Bronchial epithelial cell (primary cell): ENCODE measurements around the gene UGT3A2. TPM values are rescaled to one million over a fixed set of nuclear protein-coding genes. Genes with fewer than 3 reads are reported as not detected.
"Not testable (repeated sequence)": the region's sequence is repeated elsewhere in the genome, so short reads cannot be mapped to it uniquely, and the experiment has no call there.

ENCODE experiments used
- DNase-seq: peaks from one replicate; pipeline ENCODE4 v3.0.0-alpha.2; 2010; ENCODE audit warnings: low read depth
- FAIRE-seq: peaks from 2 replicates; lab custom pipeline; 2011; peaks lifted over from hg19 to GRCh38; lab: Jason Lieb, UNC
- H3K27me3 ChIP-seq: 2 replicates; pipeline ENCODE4 v1.5.1; 2011; ENCODE audit warnings: low read length; ENCODE audit not compliant: control insufficient read depth, insufficient read depth
- H3K36me3 ChIP-seq: 2 replicates; pipeline ENCODE4 v1.5.1; 2011; ENCODE audit warnings: low read length; ENCODE audit not compliant: control insufficient read depth, insufficient read depth
- H3K4me3 ChIP-seq: 2 replicates; pipeline ENCODE4 v1.5.1; 2011; ENCODE audit warnings: mild to moderate bottlenecking, low read depth, low read length, control low read depth
- CTCF ChIP-seq: IDR thresholded peaks from 2 replicates; pipeline ENCODE4 v1.5.1; 2011; ENCODE audit warnings: mild to moderate bottlenecking, moderate library complexity, low read length, control low read depth, inconsistent platforms; ENCODE audit not compliant: insufficient read depth, severe bottlenecking
- total RNA-seq: library from RNA; depleted of rRNA; stranded (reverse); fragments of >200 nt; gene quantifications from 2 replicates; pipeline ENCODE4 v1.2.1, GENCODE V29; 2014

The UGT3A2 gene
- total RNA-seq, 1 donor from 2014 or later = not detected

- no peak for TF ChIP-seq CTCF
Measured at GRCh38 chr5:36028816-36029465, 37.7 kb downstream of the UGT3A2 start.

GRCh38 chr5:36027711-36028110 is 39.0 kb downstream of the UGT3A2 start:
- FAIRE-seq = no peak
- no peaks in the 10 kb centered on the region for H3K36me3 ChIP-seq
- H3K4me3 ChIP-seq = no peak overlapping the region
- no peaks in the 10 kb centered on the region for H3K27me3 ChIP-seq
- TF ChIP-seq CTCF = no peak
- no peak for DNase-seq

More at GRCh38 chr5:36028816-36029465, 37.7 kb downstream of the UGT3A2 start:
- DNase-seq (no peak), FAIRE-seq (no peak)
- Histone ChIP-seq H3K4me3 (no peak overlapping the region), H3K36me3 (no peaks in the 10 kb centered on the region), H3K27me3 (no peaks in the 10 kb centered on the region)

- Histone ChIP-seq H3K36me3 (no peaks in the 10 kb centered on the region), H3K27me3 (no peaks in the 10 kb centered on the region), H3K4me3 (no peak overlapping the region)
- FAIRE-seq (no peak), DNase-seq (no peak)
- TF ChIP-seq CTCF = no peak
Measured at GRCh38 chr5:36026706-36027465, 39.8 kb downstream of the UGT3A2 start.

GRCh38 chr5:36022246-36022645 is 44.4 kb downstream of the UGT3A2 start:
- not testable (repeated sequence) for H3K27me3 ChIP-seq, FAIRE-seq, DNase-seq, H3K36me3 ChIP-seq, H3K4me3 ChIP-seq

- not testable (repeated sequence) for FAIRE-seq, H3K27me3 ChIP-seq, H3K4me3 ChIP-seq, H3K36me3 ChIP-seq, DNase-seq
Measured at GRCh38 chr5:36019584-36019983, 47.1 kb downstream of the UGT3A2 start.

GRCh38 chr5:36017622-36018021 is 49.1 kb downstream of the UGT3A2 start:
- peak; percentile 4 for DNase-seq
- FAIRE-seq = no peak

More at GRCh38 chr5:36017622-36018021, 49.1 kb downstream of the UGT3A2 start:
- no peaks in the 10 kb centered on the region for H3K27me3 ChIP-seq
- no peak for TF ChIP-seq CTCF
- H3K36me3 ChIP-seq = no peaks in the 10 kb centered on the region
- no peak overlapping the region for H3K4me3 ChIP-seq
